ENCODE data around the gene MAP1A. TPM values are rescaled to one million over a fixed set of nuclear protein-coding genes. Genes with fewer than 3 reads are reported as not detected.

The MAP1A gene
- total RNA-seq, 2 donors from 2014 or later = 6.2 to 21.9 TPM

DNA sequence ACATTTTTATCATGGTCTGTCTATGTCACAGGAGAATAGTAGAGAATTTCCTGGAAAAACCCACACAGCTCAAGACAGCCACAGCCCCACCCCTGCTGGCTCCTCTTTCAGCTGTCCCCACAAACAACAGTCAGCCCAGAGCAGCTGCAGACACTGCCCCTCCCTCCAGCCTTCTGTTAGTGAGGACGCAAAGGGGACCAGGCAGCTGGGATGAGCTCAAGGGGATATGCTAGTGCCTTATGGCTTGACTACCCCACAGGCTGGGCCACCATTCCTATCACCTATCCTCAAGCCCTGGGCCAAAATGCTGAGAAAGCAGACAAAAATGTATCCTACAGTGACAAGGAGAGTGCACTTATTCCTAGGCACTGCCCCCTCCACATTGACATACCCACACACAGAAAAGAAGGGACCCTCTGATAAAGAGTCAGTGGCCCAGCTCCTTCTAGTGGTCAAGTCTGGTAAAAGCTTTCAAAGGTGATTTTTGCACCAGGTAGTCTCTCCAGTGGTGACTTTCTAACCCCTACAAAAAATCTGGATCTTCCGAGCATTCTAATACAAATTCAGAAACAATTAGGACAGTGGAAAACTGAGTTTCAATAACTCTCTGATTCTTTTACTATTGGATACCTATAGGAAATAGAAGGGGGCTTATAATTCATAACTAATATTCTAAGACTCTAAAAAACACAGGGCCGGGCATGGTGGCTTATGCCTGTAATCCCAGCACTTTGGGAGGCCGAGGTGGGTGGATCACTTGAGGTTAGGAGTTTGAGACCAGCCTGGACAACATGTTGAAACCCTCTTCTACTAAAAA lies 3.0 kb upstream of the MAP1A start:
- WGBS = 65% methylated on average over 4 of the region's 4 CpGs
- Histone ChIP-seq H3K36me3 (no peaks in the 10 kb centered on the region), H3K4me3 (no peak overlapping the region), H3K27ac (no peak overlapping the region), H3K9me3 (no peaks in the 10 kb centered on the region), H3K4me1 (replicated peaks) (peaks cover 4% of the 10 kb centered on the region), H3K27me3 (replicated peaks; ENCODE audit: insufficient read depth) (no peaks in the 10 kb centered on the region)
- intact Hi-C loops (cut with DNase I) = loop anchor here (5.0 kb wide), 1 partner anchor 72 kb away; no protein-coding TSS in a partner anchor
- no peak for DNase-seq (ENCODE audit: low spot score)
- TF ChIP-seq POLR2AphosphoS5 (IDR thresholded peaks at IDR 0.05) (no peak), CTCF (IDR thresholded peaks at IDR 0.05) (peak in 3 of 4 experiments; percentile 20 to 41 (median 35))

GRCh38 chr15:43515741-43516140 lies 1.7 kb upstream of the MAP1A start:
- H3K4me1 ChIP-seq (replicated peaks) = peaks cover 4% of the 10 kb centered on the region
- H3K9me3 ChIP-seq = no peaks in the 10 kb centered on the region
- no peak for DNase-seq (ENCODE audit: low spot score)
- TF ChIP-seq CTCF (IDR thresholded peaks at IDR 0.05) (no peak), POLR2A (IDR thresholded peaks at IDR 0.05) (no peak), POLR2AphosphoS5 (IDR thresholded peaks at IDR 0.05) (no peak)
- peak overlapping the region in 1 of 2 donors; percentile 44 for H3K27ac ChIP-seq
- no peak overlapping the region for H3K4me3 ChIP-seq
- H3K36me3 ChIP-seq = no peaks in the 10 kb centered on the region
- no peaks in the 10 kb centered on the region for H3K27me3 ChIP-seq (replicated peaks; ENCODE audit: insufficient read depth)
- 56% methylated on average over 2 of the region's 2 CpGs for WGBS
- intact Hi-C loops (cut with DNase I) = no loop called here

- intact Hi-C loops (cut with DNase I) = no loop called here
- no peaks in the 10 kb centered on the region for H3K27me3 ChIP-seq (replicated peaks; ENCODE audit: insufficient read depth)
- TF ChIP-seq POLR2AphosphoS5 (IDR thresholded peaks at IDR 0.05) (no peak), POLR2A (IDR thresholded peaks at IDR 0.05) (no peak), CTCF (IDR thresholded peaks at IDR 0.05) (no peak)
- H3K9me3 ChIP-seq = no peaks in the 10 kb centered on the region
- H3K4me3 ChIP-seq = no peak overlapping the region
- DNase-seq (ENCODE audit: low spot score) = no peak
- peak overlapping the region in 1 of 2 donors; percentile 44 for H3K27ac ChIP-seq
- peaks cover 4% of the 10 kb centered on the region for H3K4me1 ChIP-seq (replicated peaks)
- no peaks in the 10 kb centered on the region for H3K36me3 ChIP-seq
- 39% methylated on average over 5 of the region's 5 CpGs for WGBS
These were observed 1.2 kb upstream of the MAP1A start for GRCh38 chr15:43516185-43516584.

GRCh38 chr15:43516801-43517353 lies 531 bp upstream of the MAP1A start:
- WGBS = 39% methylated on average over 4 of the region's 4 CpGs
- DNase-seq (ENCODE audit: low spot score) = no peak
- Histone ChIP-seq H3K9me3 (no peaks in the 10 kb centered on the region), H3K4me1 (replicated peaks) (peaks cover 4% of the 10 kb centered on the region), H3K27me3 (replicated peaks; ENCODE audit: insufficient read depth) (no peaks in the 10 kb centered on the region), H3K4me3 (no peak overlapping the region), H3K36me3 (no peaks in the 10 kb centered on the region), H3K27ac (peak overlapping the region; percentile 40 to 44)
- intact Hi-C loops (cut with DNase I) = no loop called here
- TF ChIP-seq CTCF (IDR thresholded peaks at IDR 0.05) (no peak), POLR2AphosphoS5 (IDR thresholded peaks at IDR 0.05) (no peak), POLR2A (IDR thresholded peaks at IDR 0.05) (no peak)
